ENCODE data around the gene DERL3. TPM values are rescaled to one million over a fixed set of nuclear protein-coding genes. Genes with fewer than 3 reads are reported as not detected.

Gene DERL3
- total RNA-seq, 4 donors from 2014 or later, result 1.7 TPM; not detected in 3

DNA sequence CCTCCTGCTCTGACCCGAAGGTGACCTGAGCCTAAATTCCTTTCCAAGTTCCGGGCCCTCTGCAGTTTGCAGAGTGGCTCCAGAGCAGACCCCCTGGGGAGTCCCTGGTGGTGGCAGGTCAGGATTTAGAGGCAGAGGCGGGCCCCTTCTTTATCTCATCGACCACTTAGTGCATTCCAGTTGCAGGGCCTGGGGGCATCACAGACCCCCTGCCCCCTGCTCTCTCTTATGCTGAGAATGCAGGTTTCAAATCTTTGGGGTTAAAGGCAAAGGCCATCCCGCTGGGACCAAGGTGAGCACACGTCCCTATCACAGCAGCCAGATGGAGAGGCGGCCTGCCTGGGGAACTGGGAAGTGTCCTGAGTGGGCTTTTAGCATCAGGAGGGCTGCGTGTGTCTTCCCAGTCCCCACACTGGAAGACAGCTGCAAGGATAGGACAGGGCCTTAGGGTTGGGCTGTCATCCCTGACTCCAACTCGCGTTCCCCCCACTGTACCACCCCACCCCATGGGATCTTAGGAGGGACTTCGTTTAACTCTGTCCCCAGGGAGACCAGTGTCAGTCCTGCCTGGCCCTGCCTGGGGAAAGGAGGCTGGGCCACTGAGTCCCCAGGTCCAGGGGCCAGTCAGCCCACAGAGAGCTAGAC lies 11.3 kb downstream of the DERL3 start:
- no peaks in the 10 kb centered on the region for H3K4me1 ChIP-seq
- H3K4me3 ChIP-seq, result no peak overlapping the region
- H3K36me3 ChIP-seq, result peaks cover 0 to 97% of the 10 kb centered on the region in 2 donors
- TF ChIP-seq POLR2AphosphoS5 (IDR thresholded peaks at IDR 0.05), result no peak
- TF ChIP-seq EP300 (IDR thresholded peaks at IDR 0.05), result no peak
- TF ChIP-seq, protein P1, sequence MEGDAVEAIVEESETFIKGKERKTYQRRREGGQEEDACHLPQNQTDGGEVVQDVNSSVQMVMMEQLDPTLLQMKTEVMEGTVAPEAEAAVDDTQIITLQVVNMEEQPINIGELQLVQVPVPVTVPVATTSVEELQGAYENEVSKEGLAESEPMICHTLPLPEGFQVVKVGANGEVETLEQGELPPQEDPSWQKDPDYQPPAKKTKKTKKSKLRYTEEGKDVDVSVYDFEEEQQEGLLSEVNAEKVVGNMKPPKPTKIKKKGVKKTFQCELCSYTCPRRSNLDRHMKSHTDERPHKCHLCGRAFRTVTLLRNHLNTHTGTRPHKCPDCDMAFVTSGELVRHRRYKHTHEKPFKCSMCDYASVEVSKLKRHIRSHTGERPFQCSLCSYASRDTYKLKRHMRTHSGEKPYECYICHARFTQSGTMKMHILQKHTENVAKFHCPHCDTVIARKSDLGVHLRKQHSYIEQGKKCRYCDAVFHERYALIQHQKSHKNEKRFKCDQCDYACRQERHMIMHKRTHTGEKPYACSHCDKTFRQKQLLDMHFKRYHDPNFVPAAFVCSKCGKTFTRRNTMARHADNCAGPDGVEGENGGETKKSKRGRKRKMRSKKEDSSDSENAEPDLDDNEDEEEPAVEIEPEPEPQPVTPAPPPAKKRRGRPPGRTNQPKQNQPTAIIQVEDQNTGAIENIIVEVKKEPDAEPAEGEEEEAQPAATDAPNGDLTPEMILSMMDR (IDR thresholded peaks at IDR 0.05), result no peak
- TF ChIP-seq POLR2A (IDR thresholded peaks at IDR 0.05), result no peak
- WGBS, 2 donors (ENCODE audit: low coverage in 1 of 2), result no CpG with 5 or more reads among the region's 11 CpGs
- ATAC-seq, result no peak
- H3K27me3 ChIP-seq, result no peaks in the 10 kb centered on the region
- no peak overlapping the region for H3K27ac ChIP-seq
- H3K9me3 ChIP-seq, result no peaks in the 10 kb centered on the region

DNA sequence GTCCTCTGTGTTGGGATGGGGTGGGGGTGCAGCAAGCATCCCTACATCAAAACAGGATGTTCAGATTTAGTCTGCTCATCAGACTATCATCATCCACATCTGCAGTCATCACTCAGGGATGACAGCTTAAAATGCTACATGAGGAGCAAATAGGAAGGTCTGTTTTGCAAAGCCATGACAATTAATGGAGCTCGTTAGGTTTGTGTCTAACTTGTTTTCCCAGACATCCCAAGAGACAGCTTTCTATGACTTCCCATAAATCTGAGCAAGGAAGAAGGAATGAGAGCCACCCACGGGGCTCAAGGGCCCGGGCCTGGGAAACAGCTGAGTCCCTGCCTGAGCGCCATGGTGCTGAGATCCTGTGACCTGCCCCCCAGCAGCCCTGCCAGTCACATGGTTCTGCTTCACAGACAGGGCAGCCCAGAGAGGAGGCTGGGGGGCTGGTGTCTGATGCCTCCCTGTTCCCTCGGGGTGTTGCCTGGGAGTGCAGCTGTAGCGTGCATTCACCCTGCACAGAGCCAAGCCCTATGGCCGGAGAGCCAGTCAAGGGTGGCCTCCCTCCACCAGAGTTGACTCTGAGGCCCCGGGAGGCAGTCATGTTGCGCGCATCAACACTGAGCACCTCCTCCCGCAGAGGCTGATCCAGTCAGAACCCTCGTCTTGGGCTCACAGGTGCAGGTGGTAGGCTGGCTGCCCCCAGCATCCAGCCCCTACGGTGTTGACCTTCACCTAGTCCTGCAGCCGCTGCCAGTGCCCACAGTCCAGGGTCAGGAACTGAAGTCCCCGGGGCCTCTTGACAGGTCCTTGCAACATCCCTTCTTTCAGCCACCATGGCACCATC lies 12.1 kb downstream of the DERL3 start:
- Histone ChIP-seq H3K36me3 (peaks cover 0 to 97% of the 10 kb centered on the region in 2 donors), H3K4me1 (no peaks in the 10 kb centered on the region), H3K9me3 (no peaks in the 10 kb centered on the region), H3K4me3 (no peak overlapping the region), H3K27ac (no peak overlapping the region), H3K27me3 (no peaks in the 10 kb centered on the region)
- 70 to 74% methylated on average over 2 to 3 of the region's 15 CpGs for WGBS, 2 donors (ENCODE audit: low coverage in 1 of 2)
- no peak for ATAC-seq
- TF ChIP-seq, protein P1 (IDR thresholded peaks at IDR 0.05), result no peak
- no peak for TF ChIP-seq POLR2A (IDR thresholded peaks at IDR 0.05)
- TF ChIP-seq POLR2AphosphoS5 (IDR thresholded peaks at IDR 0.05), result no peak
- no peak for TF ChIP-seq EP300 (IDR thresholded peaks at IDR 0.05)

DNA sequence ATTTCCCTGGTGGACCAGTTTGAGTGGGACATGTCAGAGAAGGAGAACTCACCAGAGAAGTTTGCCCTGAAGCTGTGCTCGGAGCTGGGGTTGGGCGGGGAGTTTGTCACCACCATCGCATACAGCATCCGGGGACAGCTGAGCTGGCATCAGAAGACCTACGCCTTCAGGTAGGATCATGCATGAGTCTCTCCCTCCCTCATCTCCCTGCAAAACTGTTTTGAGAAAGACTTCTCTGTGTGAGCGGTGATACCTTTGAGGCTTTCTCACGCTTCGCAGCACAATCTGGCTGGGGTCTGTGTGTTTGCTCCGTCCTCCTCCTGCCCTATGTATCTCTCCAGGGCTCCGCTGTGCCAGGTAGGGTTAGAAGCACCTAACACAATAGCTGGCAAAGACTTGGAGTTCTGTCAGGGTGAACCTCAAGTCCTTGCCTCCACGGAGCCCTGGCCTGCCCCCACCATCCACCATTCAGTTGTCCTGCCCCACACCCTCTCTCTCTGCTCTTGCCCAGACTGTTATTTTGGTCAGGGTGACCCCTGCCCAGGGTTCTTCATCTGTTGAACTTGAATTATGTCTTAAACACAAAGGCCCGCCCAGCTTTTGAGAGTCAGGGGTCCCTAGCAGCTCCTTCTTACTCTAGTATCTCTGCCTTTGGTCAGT lies 13.4 kb downstream of the DERL3 start:
- no peak for ATAC-seq
- TF ChIP-seq, protein P1 (IDR thresholded peaks at IDR 0.05), result no peak
- no peak for TF ChIP-seq EP300 (IDR thresholded peaks at IDR 0.05)
- TF ChIP-seq POLR2A (IDR thresholded peaks at IDR 0.05), result no peak
- TF ChIP-seq POLR2AphosphoS5 (IDR thresholded peaks at IDR 0.05), result no peak
- peaks cover 0 to 99% of the 10 kb centered on the region in 2 donors for H3K36me3 ChIP-seq
- no peak overlapping the region for H3K27ac ChIP-seq
- 71 to 96% methylated on average over 2 to 5 of the region's 12 CpGs for WGBS, 2 donors (ENCODE audit: low coverage in 1 of 2)
- no peak overlapping the region for H3K4me3 ChIP-seq
- H3K27me3 ChIP-seq, result no peaks in the 10 kb centered on the region
- H3K4me1 ChIP-seq, result no peaks in the 10 kb centered on the region
- no peaks in the 10 kb centered on the region for H3K9me3 ChIP-seq

DNA sequence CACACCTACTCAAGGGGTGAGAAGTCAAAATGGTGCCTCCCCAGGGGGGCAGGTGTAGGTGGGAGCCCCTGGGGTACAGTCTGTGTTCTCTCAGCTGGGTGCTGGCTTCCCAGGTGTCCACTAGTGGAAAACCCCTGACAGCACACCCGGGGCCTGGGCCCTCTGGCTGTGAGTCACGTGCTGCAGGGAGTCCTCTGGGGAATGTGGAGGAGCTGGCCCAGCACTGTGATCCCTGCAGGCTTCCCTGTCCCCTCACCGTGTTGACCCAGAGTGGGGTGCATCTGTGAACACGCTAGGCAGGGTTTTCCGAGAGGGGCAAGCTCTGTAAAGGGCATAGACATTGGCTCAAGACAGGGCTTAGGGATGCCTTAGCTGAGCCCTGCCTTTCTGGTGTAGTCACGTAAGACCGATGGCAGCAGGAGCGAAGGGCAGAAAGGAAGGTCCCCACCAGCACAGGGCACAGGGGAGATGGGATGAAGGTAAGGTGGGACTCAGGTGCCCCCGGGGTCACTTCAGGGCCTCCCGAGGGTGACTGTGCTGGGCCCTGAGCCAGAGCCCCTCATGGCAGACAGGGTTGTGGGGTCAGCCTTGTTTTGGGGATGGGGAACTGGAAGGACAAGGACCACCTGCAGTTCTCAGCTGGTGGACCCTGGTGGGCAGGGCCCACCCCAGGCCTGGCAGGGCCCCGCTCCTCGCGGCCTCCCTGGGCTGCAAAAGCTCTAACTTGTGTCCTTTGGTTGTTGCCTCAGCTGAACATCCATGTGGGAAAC lies 14.1 kb downstream of the DERL3 start:
- TF ChIP-seq POLR2AphosphoS5 (IDR thresholded peaks at IDR 0.05), result no peak
- TF ChIP-seq, protein P1 (IDR thresholded peaks at IDR 0.05), result no peak
- TF ChIP-seq POLR2A (IDR thresholded peaks at IDR 0.05), result no peak
- TF ChIP-seq EP300 (IDR thresholded peaks at IDR 0.05), result no peak
- no peak overlapping the region for H3K27ac ChIP-seq
- WGBS, 2 donors (ENCODE audit: low coverage in 1 of 2), result 83% methylated on average over 2 of the region's 13 CpGs; no CpG with 5 or more reads in 1 of the 2 donors
- no peaks in the 10 kb centered on the region for H3K4me1 ChIP-seq
- no peaks in the 10 kb centered on the region for H3K27me3 ChIP-seq
- H3K4me3 ChIP-seq, result no peak overlapping the region
- H3K36me3 ChIP-seq, result peaks cover 0 to 99% of the 10 kb centered on the region in 2 donors
- no peaks in the 10 kb centered on the region for H3K9me3 ChIP-seq
- no peak for ATAC-seq

All from gastroesophageal sphincter (tissue), 4 donors.